Neutrophil (primary cell): Measurements from ENCODE around the gene THRB.

Experiments
- H3K27ac ChIP-seq: fragments of 200-600 bp; sonication (generic); 2 replicates; pipeline ENCODE4 v1.5.1; 2016; ENCODE audit warnings: mild to moderate bottlenecking, moderate library complexity
- H3K27me3 ChIP-seq: fragments of 200-600 bp; sonication (generic); 2 replicates; pipeline ENCODE4 v1.6.0; 2016; ENCODE audit warnings: mild to moderate bottlenecking
- H3K36me3 ChIP-seq: fragments of 200-600 bp; sonication (generic); 2 replicates; pipeline ENCODE4 v1.5.1; 2017
- H3K4me1 ChIP-seq, 2 experiments: fragments of 200-600 bp in 1 of 2; sonication (generic) in 1 of 2; 1 replicate in 1 of 2; 2 replicates in 1 of 2; pipeline versions ENCODE4 v1.5.1 to v1.6.1; 2013 to 2016; ENCODE audit warnings: low read depth in 1 of 2, low read length in 1 of 2, mild to moderate bottlenecking in 1 of 2, moderate library complexity in 1 of 2; ENCODE audit not compliant: control insufficient read depth in 1 of 2, insufficient read depth in 1 of 2
- H3K4me3 ChIP-seq, 2 experiments: fragments of 200-600 bp in 1 of 2; sonication (generic) in 1 of 2; 1 replicate in 1 of 2; 2 replicates in 1 of 2; pipeline ENCODE4 v1.5.1; 2013 to 2016; ENCODE audit warnings: low read depth in 1 of 2, low read length in 1 of 2, mild to moderate bottlenecking in 1 of 2, moderate library complexity in 1 of 2
- H3K9me3 ChIP-seq: fragments of 200-600 bp; sonication (generic); 2 replicates; pipeline ENCODE4 v1.5.1; 2016
- TF ChIP-seq, protein P1 (sequence below): fragments of 200-600 bp; sonication (generic); IDR thresholded peaks from 2 replicates; pipeline ENCODE4 v1.5.1; 2016; ENCODE audit warnings: antibody characterized with exemption

The THRB gene

DNA sequence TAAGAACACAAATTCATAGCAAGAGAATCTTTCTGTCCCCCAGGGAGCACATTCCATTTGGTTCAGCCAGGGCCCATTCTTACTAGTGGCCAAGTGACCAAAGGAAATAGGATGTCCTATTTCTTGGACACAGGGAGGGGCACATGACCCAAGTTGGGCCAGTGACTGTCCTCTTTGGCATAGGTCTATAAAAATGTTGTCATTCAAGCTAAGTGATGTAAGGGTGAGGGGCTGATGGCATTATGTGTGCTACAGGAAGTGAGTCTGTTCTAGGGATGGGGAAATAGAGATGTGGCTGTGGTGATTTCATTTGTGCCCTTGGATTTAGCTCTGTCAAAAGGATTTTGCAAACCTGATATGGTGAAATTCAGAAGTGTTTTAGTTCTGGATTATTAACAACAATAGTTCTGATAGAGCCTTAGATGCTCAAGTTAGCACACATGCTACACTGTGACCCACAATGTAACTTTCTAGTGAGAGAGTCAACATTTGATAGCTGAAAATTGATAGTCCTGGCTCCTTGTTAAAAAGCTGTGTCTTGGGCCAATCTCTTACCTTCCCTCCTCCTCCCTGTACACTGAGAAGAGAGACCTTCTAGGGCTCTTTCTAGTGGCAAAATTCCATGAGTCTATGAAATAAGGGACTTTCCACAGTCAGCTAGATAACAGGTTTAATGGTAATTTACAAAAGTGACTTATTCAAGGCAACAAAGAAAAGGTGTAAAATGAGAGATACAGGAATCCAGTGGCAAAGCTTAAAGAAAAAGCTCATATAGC, 117.2 kb downstream of the THRB start:
- Histone ChIP-seq H3K27ac (peak overlapping the region; percentile 42), H3K9me3 (no peaks in the 10 kb centered on the region), H3K4me1 (peaks cover 9 to 13% of the 10 kb centered on the region in 2 experiments), H3K4me3 (no peak overlapping the region), H3K27me3 (no peaks in the 10 kb centered on the region), H3K36me3 (no peaks in the 10 kb centered on the region)
- TF ChIP-seq, protein P1, sequence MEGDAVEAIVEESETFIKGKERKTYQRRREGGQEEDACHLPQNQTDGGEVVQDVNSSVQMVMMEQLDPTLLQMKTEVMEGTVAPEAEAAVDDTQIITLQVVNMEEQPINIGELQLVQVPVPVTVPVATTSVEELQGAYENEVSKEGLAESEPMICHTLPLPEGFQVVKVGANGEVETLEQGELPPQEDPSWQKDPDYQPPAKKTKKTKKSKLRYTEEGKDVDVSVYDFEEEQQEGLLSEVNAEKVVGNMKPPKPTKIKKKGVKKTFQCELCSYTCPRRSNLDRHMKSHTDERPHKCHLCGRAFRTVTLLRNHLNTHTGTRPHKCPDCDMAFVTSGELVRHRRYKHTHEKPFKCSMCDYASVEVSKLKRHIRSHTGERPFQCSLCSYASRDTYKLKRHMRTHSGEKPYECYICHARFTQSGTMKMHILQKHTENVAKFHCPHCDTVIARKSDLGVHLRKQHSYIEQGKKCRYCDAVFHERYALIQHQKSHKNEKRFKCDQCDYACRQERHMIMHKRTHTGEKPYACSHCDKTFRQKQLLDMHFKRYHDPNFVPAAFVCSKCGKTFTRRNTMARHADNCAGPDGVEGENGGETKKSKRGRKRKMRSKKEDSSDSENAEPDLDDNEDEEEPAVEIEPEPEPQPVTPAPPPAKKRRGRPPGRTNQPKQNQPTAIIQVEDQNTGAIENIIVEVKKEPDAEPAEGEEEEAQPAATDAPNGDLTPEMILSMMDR = no peak

DNA sequence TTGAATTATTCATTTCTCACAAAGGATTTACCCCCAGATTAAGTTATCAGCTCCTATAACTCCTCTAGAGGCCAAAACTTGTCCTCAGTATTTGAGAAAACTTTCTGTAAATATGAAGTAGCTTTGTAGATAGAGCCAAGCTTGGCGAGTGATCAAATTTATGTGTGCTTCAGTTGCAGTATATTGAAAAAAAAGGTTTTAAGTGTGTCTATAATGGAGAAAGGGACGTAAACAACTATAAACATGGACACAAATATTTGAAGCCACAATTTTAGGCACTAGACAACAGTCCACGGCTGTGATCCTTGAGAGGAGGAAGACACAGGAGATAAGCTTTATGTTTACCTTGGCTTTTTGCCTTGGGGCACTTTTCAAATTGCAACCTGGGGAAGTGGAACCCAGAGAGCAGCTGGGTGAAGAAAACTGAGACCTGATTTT, 118.7 kb downstream of the THRB start:
- no peaks in the 10 kb centered on the region for H3K36me3 ChIP-seq
- H3K27ac ChIP-seq = no peak overlapping the region
- no peak overlapping the region for H3K4me3 ChIP-seq
- TF ChIP-seq, protein P1 = no peak
- no peaks in the 10 kb centered on the region for H3K9me3 ChIP-seq
- peaks cover 9 to 13% of the 10 kb centered on the region in 2 experiments for H3K4me1 ChIP-seq
- no peaks in the 10 kb centered on the region for H3K27me3 ChIP-seq

DNA sequence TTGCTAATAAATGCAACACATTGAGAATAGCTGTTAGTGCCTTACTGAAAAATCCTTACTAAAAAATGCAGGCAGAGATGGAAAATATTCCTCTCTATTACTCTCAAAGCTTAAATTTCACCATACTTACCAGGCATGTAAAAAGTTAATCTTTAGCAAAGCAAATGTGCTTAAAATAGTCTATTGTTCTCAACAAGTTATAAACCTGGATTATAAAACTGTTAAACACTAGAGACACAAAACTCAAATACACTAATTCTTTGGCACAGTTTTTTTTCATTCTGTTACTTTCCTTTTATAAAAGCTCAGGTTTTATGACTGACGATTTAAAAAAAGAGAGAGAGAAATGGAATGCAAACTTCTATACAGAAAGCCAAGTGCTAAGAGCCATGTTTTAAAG, 119.8 kb downstream of the THRB start:
- Histone ChIP-seq H3K4me3 (no peak overlapping the region), H3K27me3 (no peaks in the 10 kb centered on the region), H3K4me1 (peaks cover 9 to 13% of the 10 kb centered on the region in 2 experiments), H3K27ac (no peak overlapping the region), H3K36me3 (no peaks in the 10 kb centered on the region), H3K9me3 (no peaks in the 10 kb centered on the region)
- TF ChIP-seq, protein P1 = no peak

DNA sequence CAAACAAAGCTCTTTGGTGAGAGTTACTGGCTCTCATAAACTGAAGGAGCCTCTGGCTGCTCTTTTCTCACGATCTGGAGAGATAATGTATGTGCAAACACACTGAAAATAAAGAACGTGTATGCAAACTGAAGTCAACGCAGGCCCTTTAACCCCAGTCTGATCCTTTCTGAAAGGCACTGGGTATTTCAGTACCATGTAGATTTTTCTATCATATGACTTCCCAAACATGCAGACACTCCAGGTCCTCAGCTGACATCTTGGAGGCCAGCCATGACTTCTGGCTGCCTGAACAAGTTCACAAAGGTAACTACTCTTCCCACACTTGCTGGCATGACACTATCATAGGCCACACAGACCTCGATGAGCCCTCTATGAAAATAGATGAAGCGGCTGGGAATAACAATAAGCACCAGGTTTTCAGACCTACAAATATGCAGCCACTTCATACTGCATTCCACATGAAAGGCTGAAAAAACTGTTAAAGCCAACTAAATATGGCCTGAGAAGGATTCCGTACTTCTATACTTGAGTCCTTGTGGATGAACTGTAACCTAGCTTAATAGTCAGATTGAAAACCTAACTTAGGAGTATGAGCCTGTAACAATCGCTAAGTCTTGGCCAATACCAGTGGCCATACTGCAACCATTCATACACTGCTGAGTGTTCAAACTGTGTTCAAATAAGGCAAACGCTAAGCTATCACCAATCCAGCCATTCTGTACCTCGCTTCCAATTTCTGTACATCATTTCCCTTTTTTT, 121.3 kb downstream of the THRB start:
- TF ChIP-seq, protein P1 = no peak

DNA sequence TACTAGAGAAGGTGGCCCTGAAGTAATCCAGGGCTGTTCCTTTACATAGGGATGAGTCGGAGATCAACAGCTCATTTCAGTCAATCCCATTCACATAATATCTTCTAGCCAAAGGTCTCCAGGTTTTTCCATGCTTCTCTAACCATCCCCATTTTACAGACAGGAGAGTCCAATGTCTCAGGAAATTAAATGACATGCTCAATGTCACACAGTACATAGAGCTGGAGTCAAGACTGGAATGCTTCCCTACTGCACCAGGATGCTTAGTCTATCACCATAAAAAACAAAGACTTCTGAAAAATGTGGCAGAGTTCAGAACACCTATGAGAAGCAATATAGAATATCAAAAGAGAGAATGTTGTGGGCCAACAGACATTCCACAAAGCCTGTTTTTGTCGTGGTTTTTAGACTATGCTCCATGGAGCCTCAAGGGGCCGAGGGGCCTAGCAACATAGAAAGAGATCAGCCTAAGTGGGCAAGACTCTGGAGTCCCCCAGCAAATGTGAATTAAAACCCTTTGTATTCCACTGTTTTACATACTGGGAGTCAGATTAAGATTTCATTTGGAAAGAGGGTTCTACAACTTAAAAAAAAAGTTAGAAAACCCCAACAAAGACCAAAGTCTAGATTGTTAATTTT, 122.0 kb downstream of the THRB start:
- H3K9me3 ChIP-seq = no peaks in the 10 kb centered on the region
- H3K4me3 ChIP-seq = no peak overlapping the region
- no peaks in the 10 kb centered on the region for H3K36me3 ChIP-seq
- no peaks in the 10 kb centered on the region for H3K27me3 ChIP-seq
- H3K27ac ChIP-seq = no peak overlapping the region
- TF ChIP-seq, protein P1 = no peak
- H3K4me1 ChIP-seq = peaks cover 13 to 21% of the 10 kb centered on the region in 2 experiments

More for the DNA sequence above, 121.3 kb downstream of the THRB start:
- peaks cover 9 to 19% of the 10 kb centered on the region in 2 experiments for H3K4me1 ChIP-seq
- no peaks in the 10 kb centered on the region for H3K9me3 ChIP-seq
- H3K27me3 ChIP-seq = no peaks in the 10 kb centered on the region
- H3K27ac ChIP-seq = no peak overlapping the region
- no peaks in the 10 kb centered on the region for H3K36me3 ChIP-seq
- no peak overlapping the region for H3K4me3 ChIP-seq
